KMS-11 (cell line): ENCODE results near the gene ADAMTS6.

ENCODE experiments used
- H2AFZ ChIP-seq: fragments of 200-600 bp; sonication (generic); 2 replicates; pipeline ENCODE4 v1.6.1; 2016; ENCODE audit warnings: antibody characterized with exemption, mixed run types, low read depth
- H3K27ac ChIP-seq: fragments of 200-600 bp; sonication (generic); 2 replicates; pipeline ENCODE4 v1.6.1; 2016; ENCODE audit warnings: mild to moderate bottlenecking, mixed run types
- H3K27me3 ChIP-seq: fragments of 200-600 bp; sonication (generic); 2 replicates; pipeline ENCODE4 v1.6.1; 2017; ENCODE audit warnings: mild to moderate bottlenecking, low read depth, mixed run types, moderate library complexity; ENCODE audit not compliant: insufficient read depth
- H3K36me3 ChIP-seq: fragments of 200-600 bp; sonication (generic); 2 replicates; pipeline ENCODE4 v1.6.1; 2017; ENCODE audit warnings: mild to moderate bottlenecking, mixed run types; ENCODE audit not compliant: insufficient read depth
- H3K4me1 ChIP-seq: fragments of 200-600 bp; sonication (generic); 2 replicates; pipeline ENCODE4 v1.6.1; 2016; ENCODE audit warnings: mild to moderate bottlenecking, low read depth, mixed run types; ENCODE audit not compliant: poor library complexity, severe bottlenecking
- H3K4me2 ChIP-seq: fragments of 200-600 bp; sonication (generic); 2 replicates; pipeline ENCODE4 v1.7.0; 2016; ENCODE audit warnings: mild to moderate bottlenecking, mixed run types
- H3K4me3 ChIP-seq: fragments of 200-600 bp; sonication (generic); IDR thresholded peaks from 2 replicates; pipeline ENCODE4 v1.6.1; 2017; ENCODE audit warnings: low read depth, low read length, mixed read lengths; ENCODE audit not compliant: insufficient read depth
- H3K79me2 ChIP-seq: fragments of 200-600 bp; sonication (generic); 2 replicates; pipeline ENCODE4 v1.6.1; 2016; ENCODE audit warnings: low read depth, mixed run types; ENCODE audit not compliant: insufficient read depth
- H3K9ac ChIP-seq: fragments of 200-600 bp; sonication (generic); 2 replicates; pipeline ENCODE4 v1.6.1; 2016; ENCODE audit warnings: mild to moderate bottlenecking, mixed run types
- H4K20me1 ChIP-seq: fragments of 200-600 bp; sonication (generic); 2 replicates; pipeline ENCODE4 v1.6.1; 2016; ENCODE audit warnings: mild to moderate bottlenecking, mixed run types; ENCODE audit not compliant: insufficient read depth
- TF ChIP-seq, protein P1 (sequence below): fragments of 200-600 bp; sonication (generic); conservative IDR thresholded peaks from 2 replicates; pipeline ENCODE4 v1.6.1; 2017; ENCODE audit warnings: low read depth, mild to moderate bottlenecking, antibody characterized with exemption, low read length, moderate library complexity, mixed read lengths

The ADAMTS6 gene

DNA sequence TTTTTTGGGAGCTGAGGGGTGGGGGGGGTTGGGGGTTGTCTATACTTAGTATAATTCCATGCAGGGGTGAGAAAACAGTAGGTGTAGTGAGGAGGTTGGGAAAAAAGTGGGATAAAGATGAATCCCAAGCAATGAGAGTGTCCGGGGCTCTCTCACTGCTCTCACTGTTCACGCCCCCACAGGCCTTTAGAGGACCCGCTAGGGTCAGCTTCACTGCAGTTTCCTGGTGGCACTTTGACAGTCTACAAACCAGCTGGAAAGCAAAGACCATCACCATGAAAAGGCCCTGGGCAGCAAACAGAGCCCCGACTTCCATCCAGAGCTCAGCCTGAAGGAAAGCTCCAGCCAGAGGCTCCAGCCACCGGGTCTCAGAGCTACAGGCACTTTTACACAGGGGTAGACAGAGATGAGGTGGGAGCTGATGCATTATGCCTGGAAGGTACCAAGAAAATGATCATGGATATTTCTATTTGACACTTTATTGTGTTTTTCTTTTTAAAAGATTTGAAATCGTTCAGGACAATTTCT, 355.1 kb downstream of the ADAMTS6 start:
- H3K4me2 ChIP-seq: no peak overlapping the region
- no peak overlapping the region for H3K27ac ChIP-seq
- no peak overlapping the region for H2AFZ ChIP-seq
- H3K27me3 ChIP-seq: no peaks in the 10 kb centered on the region
- H3K9ac ChIP-seq: no peak overlapping the region
- no peaks in the 10 kb centered on the region for H3K4me1 ChIP-seq
- TF ChIP-seq, protein P1, sequence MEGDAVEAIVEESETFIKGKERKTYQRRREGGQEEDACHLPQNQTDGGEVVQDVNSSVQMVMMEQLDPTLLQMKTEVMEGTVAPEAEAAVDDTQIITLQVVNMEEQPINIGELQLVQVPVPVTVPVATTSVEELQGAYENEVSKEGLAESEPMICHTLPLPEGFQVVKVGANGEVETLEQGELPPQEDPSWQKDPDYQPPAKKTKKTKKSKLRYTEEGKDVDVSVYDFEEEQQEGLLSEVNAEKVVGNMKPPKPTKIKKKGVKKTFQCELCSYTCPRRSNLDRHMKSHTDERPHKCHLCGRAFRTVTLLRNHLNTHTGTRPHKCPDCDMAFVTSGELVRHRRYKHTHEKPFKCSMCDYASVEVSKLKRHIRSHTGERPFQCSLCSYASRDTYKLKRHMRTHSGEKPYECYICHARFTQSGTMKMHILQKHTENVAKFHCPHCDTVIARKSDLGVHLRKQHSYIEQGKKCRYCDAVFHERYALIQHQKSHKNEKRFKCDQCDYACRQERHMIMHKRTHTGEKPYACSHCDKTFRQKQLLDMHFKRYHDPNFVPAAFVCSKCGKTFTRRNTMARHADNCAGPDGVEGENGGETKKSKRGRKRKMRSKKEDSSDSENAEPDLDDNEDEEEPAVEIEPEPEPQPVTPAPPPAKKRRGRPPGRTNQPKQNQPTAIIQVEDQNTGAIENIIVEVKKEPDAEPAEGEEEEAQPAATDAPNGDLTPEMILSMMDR: no peak
- H3K79me2 ChIP-seq: no peaks in the 10 kb centered on the region
- H3K4me3 ChIP-seq: no peak overlapping the region
- H3K36me3 ChIP-seq: no peaks in the 10 kb centered on the region
- H4K20me1 ChIP-seq: no peaks in the 10 kb centered on the region

DNA sequence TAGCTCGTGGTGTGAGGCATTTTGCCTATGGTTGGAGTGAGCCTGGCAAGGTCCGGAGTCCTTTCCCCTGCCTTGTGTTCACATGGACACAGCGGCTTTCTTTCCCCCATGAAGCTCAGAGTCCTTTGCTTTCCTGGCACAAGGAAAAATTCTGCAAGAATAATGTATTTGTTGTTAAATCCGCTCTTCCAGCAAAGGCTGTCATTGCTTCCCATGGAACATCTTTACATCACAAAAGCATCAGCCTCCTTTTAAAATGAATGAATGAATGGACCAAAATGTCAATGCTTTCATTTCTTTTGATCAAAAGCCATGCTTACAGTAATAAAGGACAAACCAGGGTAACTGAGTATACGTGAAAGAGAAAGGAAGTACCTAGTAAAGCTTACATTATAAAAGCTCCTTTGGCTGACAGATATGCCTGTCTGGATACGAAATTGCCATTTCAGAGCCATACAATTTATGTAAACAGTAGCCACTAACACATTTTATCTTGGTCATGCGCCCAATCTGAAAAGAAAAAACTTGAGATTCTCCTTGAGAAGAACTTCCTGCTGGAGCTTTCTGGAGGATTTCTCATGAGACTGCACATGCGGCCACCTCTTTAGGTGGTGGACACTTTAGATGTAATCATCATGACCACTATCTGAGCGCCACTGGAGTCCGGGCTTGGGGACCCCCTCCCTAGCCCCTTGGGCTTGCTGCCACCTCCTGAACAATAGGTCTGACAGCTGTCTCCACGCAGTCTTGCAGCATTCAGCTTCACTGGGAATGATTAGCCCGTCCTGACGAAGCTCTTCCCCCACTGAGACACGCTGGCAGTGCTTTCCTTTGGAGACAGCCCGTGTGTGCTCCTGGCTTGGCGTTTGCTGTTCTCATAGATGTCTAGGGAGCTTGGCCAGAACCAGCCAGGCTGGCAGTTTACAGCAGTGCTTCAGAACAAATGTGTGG, 355.9 kb downstream of the ADAMTS6 start:
- no peak overlapping the region for H2AFZ ChIP-seq
- H3K4me3 ChIP-seq: no peak overlapping the region
- H3K9ac ChIP-seq: no peak overlapping the region
- no peaks in the 10 kb centered on the region for H3K79me2 ChIP-seq
- no peaks in the 10 kb centered on the region for H3K4me1 ChIP-seq
- no peaks in the 10 kb centered on the region for H3K27me3 ChIP-seq
- no peaks in the 10 kb centered on the region for H3K36me3 ChIP-seq
- no peak overlapping the region for H3K4me2 ChIP-seq
- H3K27ac ChIP-seq: no peak overlapping the region
- H4K20me1 ChIP-seq: no peaks in the 10 kb centered on the region
- TF ChIP-seq, protein P1: no peak

DNA sequence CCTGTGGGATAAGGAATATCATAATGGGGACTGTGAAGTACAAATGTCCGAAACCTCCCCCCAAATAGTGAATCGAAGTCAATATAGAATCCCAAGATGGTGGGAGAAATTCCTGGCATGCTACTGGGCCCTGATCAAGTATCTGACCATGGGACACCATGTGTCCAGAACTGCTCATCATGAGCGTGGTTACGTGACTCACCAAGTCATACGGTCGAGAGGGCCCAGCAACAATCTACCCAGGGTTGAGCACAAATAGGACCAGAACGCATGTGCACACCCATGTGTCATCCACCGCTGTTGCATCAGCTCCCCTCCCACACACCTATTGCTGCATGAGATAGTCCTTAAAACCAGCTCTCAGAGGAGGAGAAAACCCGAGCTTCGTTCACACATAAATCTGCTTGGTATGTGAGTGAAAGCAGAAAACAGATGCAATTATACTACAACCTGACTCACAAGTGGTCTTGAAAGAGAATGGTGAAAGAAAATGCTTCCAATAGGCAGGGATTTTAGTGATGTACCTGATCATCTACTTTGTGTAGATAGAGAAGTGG, 359.8 kb downstream of the ADAMTS6 start:
- H3K4me2 ChIP-seq: no peak overlapping the region
- no peaks in the 10 kb centered on the region for H3K27me3 ChIP-seq
- H4K20me1 ChIP-seq: no peaks in the 10 kb centered on the region
- no peaks in the 10 kb centered on the region for H3K79me2 ChIP-seq
- no peak overlapping the region for H3K27ac ChIP-seq
- H3K36me3 ChIP-seq: no peaks in the 10 kb centered on the region
- TF ChIP-seq, protein P1: no peak
- H3K4me1 ChIP-seq: no peaks in the 10 kb centered on the region
- H2AFZ ChIP-seq: no peak overlapping the region
- H3K4me3 ChIP-seq: no peak overlapping the region
- H3K9ac ChIP-seq: no peak overlapping the region

DNA sequence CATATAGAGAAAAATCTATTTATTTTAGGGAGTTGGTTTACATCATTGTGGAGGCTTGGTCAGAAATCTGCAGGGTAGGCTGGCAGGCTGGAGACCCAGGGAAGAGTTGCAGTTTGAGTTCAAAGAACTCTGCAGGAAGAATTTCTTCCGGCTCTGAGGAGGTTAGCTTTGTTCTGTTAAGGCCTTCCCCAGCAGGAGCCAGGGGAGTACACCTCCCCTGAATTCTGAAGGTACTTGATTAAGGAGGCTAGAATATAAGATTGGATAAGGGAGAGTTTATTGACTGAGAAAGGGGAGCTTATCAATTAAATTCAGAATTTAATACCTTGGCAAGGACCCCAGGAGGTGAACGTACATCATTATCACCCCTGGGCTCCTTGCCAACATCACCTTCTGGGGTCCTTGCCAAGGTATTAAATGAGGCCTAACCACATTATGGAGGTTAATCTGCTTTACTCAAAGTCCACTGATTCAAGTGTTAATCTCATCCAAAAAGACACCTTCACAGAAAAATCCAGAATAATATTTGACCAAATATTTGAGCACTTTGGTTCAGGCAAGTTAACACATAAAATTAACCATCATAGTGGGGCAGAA, 361.3 kb downstream of the ADAMTS6 start:
- Histone ChIP-seq H4K20me1 (no peaks in the 10 kb centered on the region), H3K4me2 (no peak overlapping the region), H3K4me1 (no peaks in the 10 kb centered on the region), H3K4me3 (no peak overlapping the region), H3K27me3 (no peaks in the 10 kb centered on the region), H3K27ac (no peak overlapping the region), H3K9ac (no peak overlapping the region), H3K36me3 (no peaks in the 10 kb centered on the region), H3K79me2 (no peaks in the 10 kb centered on the region), H2AFZ (no peak overlapping the region)
- TF ChIP-seq, protein P1: no peak
